Adrenal gland (tissue), 19 donors: ENCODE data around the gene CIAO3. TPM values are rescaled to one million over a fixed set of nuclear protein-coding genes. Genes with fewer than 3 reads are reported as not detected.
A peak's percentile ranks its signal among the peaks of the same experiment; 100 is the strongest.

ENCODE experiments used
- DNase-seq, 7 donors: peaks; one replicate each; pipeline ENCODE4 v3.0.0-alpha.2; 2019 to 2020
- H3K27ac ChIP-seq, 5 donors: fragments of 200-600 bp; sonication (generic) in 4 of 5; 1 replicate in 3 of 5; 2 replicates in 2 of 5; pipeline versions ENCODE4 v1.5.1 to v1.8.0; 2016 to 2020; ENCODE audit warnings: mild to moderate bottlenecking in 1 of 5
- H3K27me3 ChIP-seq: fragments of 200-600 bp; 2 replicates; pipeline ENCODE4 v1.8.0; 2021
- H3K36me3 ChIP-seq, 2 donors: fragments of 200-600 bp; replicated peaks in 1 of 2; 1 replicate in 1 of 2; 2 replicates in 1 of 2; pipeline versions ENCODE4 v1.5.1 to v1.8.0; 2018 to 2022
- H3K4me1 ChIP-seq, 2 donors: fragments of 200-600 bp; replicated peaks in 1 of 2; 1 replicate in 1 of 2; 2 replicates in 1 of 2; pipeline versions ENCODE4 v1.5.1 to v1.8.0; 2018 to 2021
- H3K4me3 ChIP-seq, 4 donors: fragments of 200-600 bp; sonication (generic) in 3 of 4; one replicate each; pipeline ENCODE4 v1.5.1; 2016 to 2018
- H3K9me3 ChIP-seq, 3 donors: fragments of 200-600 bp; sonication (generic) in 1 of 3; replicated peaks in 1 of 3; 1 replicate in 2 of 3; 2 replicates in 1 of 3; pipeline versions ENCODE4 v1.5.1 to v1.8.0; 2016 to 2021
- CTCF ChIP-seq, 6 experiments: fragments of 450-650 bp in 4 of 6; fragments of 200-600 bp in 2 of 6; sonication (generic) in 1 of 6; IDR thresholded peaks; 1 replicate in 5 of 6; 2 replicates in 1 of 6; pipeline versions ENCODE4 v1.5.1 to v1.8.0; 2016 to 2021; ENCODE audit warnings: antibody characterized with exemption in 6 of 6, mild to moderate bottlenecking in 2 of 6, moderate library complexity in 1 of 6
- POLR2A ChIP-seq, 2 donors: fragments of 450-650 bp; IDR thresholded peaks; one replicate each; pipeline ENCODE4 v1.6.1; 2017; ENCODE audit warnings: antibody characterized with exemption in 2 of 2, mild to moderate bottlenecking in 2 of 2, moderate library complexity in 1 of 2
- WGBS, 4 donors: extraction: QIAGEN DNeasy Blood & Tissue Kit in 2 of 4; methylation state at CpG; one replicate each; pipeline versions ENCODE4 v1.1.5 to v1.1.7; 2013 to 2017; 5-methylcytosine and 5-hydroxymethylcytosine counted together
- intact Hi-C, 2 donors: fragments of 100-400 bp; cut with DNase I; formaldehyde crosslinking; loops; one replicate each; pipeline versions ENCODE4 v1.14.1 to v1.15.0; 2022 to 2023
- long read RNA-seq, 10 donors: library from polyadenylated mRNA in 3 of 10; unstranded in 2 of 10; stranded (forward) in 1 of 10; transcript quantifications; one replicate each; pipeline ENCODE4 v2.0.0 and lab custom pipeline, GENCODE V29; 2021 to 2026
- polyA plus RNA-seq, 3 donors: library from polyadenylated mRNA; stranded (reverse); fragments of 200-250 nt in 2 of 3; fragments of 350-450 nt in 1 of 3; fragmentation: Illumina TruSeq in 1 of 3; extraction: RNeasy Lipid Tissue Mini Kit (QIAGEN cat#74804) in 1 of 3; gene quantifications; one replicate each; pipeline ENCODE4 v1.2.3, GENCODE V29; 2013 to 2014
- total RNA-seq, 9 donors: library from RNA; depleted of rRNA in 4 of 9; stranded (reverse); fragments of >200 nt in 4 of 9; fragments of 120-200 nt in 1 of 9; fragmentation: NEBNext Ultra II Directional in 1 of 9; extraction: Animal tissue kit (Norgen Biotek cat#: 25700) in 1 of 9; gene quantifications; one replicate each; pipeline versions ENCODE4 v1.1.0 to v1.2.4, GENCODE V29; 2013 to 2023
- donor health status: healthy with polysubstance abuse.
- donor health status: Bipolar disorder and iron deficiency.
- donor health status: DM: yes; HTN: yes; CAD: no.
- donor health status: DM: no; HTN: no; CAD: no.
- donor health status: DM: no; HTN: no; CAD: no.
- donor health status: DM: yes; HTN: yes; CAD: no.

Gene CIAO3
- total RNA-seq (10 to 100 TPM; 17.8 to 42.1 (median 26.8) TPM), polyA plus RNA-seq (10 to 100 TPM in 2 of 3 donors, 1 to 10 TPM in 1; 8.9 to 99.4 (median 38.2) TPM)
- long read RNA-seq, donor 1, transcript CIAO3-201 (11 exons, 2,112 nt): major isoform, 5 of 16 reads
- long read RNA-seq, donor 1, partial matches to known transcripts: 10 of 16 reads
- long read RNA-seq, donor 1, other reads (novel, unspliced or antisense): 0 of 16 reads
- long read RNA-seq, donor 2, partial matches to known transcripts: 5 of 10 reads
- long read RNA-seq, donor 2, other reads (novel, unspliced or antisense): 0 of 10 reads
- long read RNA-seq, donor 3, partial matches to known transcripts: 0 of 1 reads
- long read RNA-seq, donor 3, other reads (novel, unspliced or antisense): 0 of 1 reads
- long read RNA-seq, donor 4, transcript CIAO3-201 (11 exons, 2,112 nt): major isoform, 16 of 19 reads
- long read RNA-seq, donor 4, partial matches to known transcripts: 1 of 19 reads
- long read RNA-seq, donor 4, other reads (novel, unspliced or antisense): 2 of 19 reads
- long read RNA-seq, donor 5, transcript CIAO3-201 (11 exons, 2,112 nt): major isoform, 67 of 82 reads
- long read RNA-seq, donor 5, partial matches to known transcripts: 0 of 82 reads
- long read RNA-seq, donor 5, other reads (novel, unspliced or antisense): 11 of 82 reads
- long read RNA-seq, donor 6, transcript CIAO3-201 (11 exons, 2,112 nt): major isoform, 16 of 19 reads
- long read RNA-seq, donor 6, partial matches to known transcripts: 1 of 19 reads
- long read RNA-seq, donor 6, other reads (novel, unspliced or antisense): 1 of 19 reads
- long read RNA-seq, donor 7, partial matches to known transcripts: 0 of 2 reads
- long read RNA-seq, donor 7, other reads (novel, unspliced or antisense): 0 of 2 reads
- long read RNA-seq, donor 8, transcript CIAO3-201 (11 exons, 2,112 nt): major isoform, 6 of 8 reads
- long read RNA-seq, donor 8, partial matches to known transcripts: 0 of 8 reads
- long read RNA-seq, donor 8, other reads (novel, unspliced or antisense): 0 of 8 reads
- long read RNA-seq, donor 9, partial matches to known transcripts: 0 of 6 reads
- long read RNA-seq, donor 9, other reads (novel, unspliced or antisense): 0 of 6 reads
- long read RNA-seq, donor 10, partial matches to known transcripts: 6 of 13 reads
- long read RNA-seq, donor 10, other reads (novel, unspliced or antisense): 0 of 13 reads

GRCh38 chr16:740764-741505, at the start of gene CIAO3:
Gene CIAO3, minus strand, starts transcription at chr16:740997. Its CDS starts 12 bp downstream, at chr16:740985.
- DNase-seq: peak; percentile 86 to 93 (median 90)
- intact Hi-C loops: no loop called here
- Histone ChIP-seq H3K27ac (peak within 1 kb of the TSS in 3 of 5 donors; percentile 37 to 55 (median 43)), H3K36me3 (peaks cover 0 to 14% of the 10 kb centered on the region in 2 donors), H3K4me3 (peak within 1 kb of the TSS; percentile 12 to 93 (median 60)), H3K9me3 (no peaks in the 10 kb centered on the region), H3K4me1 (peaks cover 12% of the 10 kb centered on the region in 2 donors), H3K27me3 (no peaks in the 10 kb centered on the region)
- TF ChIP-seq CTCF (IDR thresholded peaks at IDR 0.05) (peak; percentile 43 to 96 (median 77)), POLR2A (IDR thresholded peaks at IDR 0.05) (peak in 1 of 2 donors; percentile 63)
- 1 to 3% (median 1%) methylated on average over 11 to 79 of the region's 79 CpGs for WGBS, 4 donors

- H3K4me3 ChIP-seq: no peak overlapping the region
- no peaks in the 10 kb centered on the region for H3K27me3 ChIP-seq
- DNase-seq: no peak
- 90 to 94% (median 93%) methylated on average over 6 to 17 of the region's 17 CpGs for WGBS, 4 donors
- peaks cover 10 to 18% of the 10 kb centered on the region in 2 donors for H3K4me1 ChIP-seq
- H3K36me3 ChIP-seq: peaks cover 0 to 11% of the 10 kb centered on the region in 2 donors
- intact Hi-C loops: no loop called here
- TF ChIP-seq POLR2A (IDR thresholded peaks at IDR 0.05) (no peak), CTCF (IDR thresholded peaks at IDR 0.05) (no peak)
- no peak overlapping the region for H3K27ac ChIP-seq
- no peaks in the 10 kb centered on the region for H3K9me3 ChIP-seq
Measured at GRCh38 chr16:790086-790485, 49.3 kb upstream of the CIAO3 start.

GRCh38 chr16:789191-789850, 48.5 kb upstream of the CIAO3 start:
- intact Hi-C loops: loop anchor here in 1 of 2 donors (5.0 kb wide), 1 partner anchor 77 kb away; no protein-coding TSS in a partner anchor
- H3K36me3 ChIP-seq: peaks cover 0 to 11% of the 10 kb centered on the region in 2 donors
- peak in 1 of 7 donors; percentile 29 for DNase-seq
- no peaks in the 10 kb centered on the region for H3K9me3 ChIP-seq
- H3K4me1 ChIP-seq: peaks cover 10 to 18% of the 10 kb centered on the region in 2 donors
- H3K27ac ChIP-seq: no peak overlapping the region
- WGBS, 4 donors: 68 to 93% (median 68%) methylated on average over 3 to 33 of the region's 33 CpGs
- TF ChIP-seq CTCF (IDR thresholded peaks at IDR 0.05) (no peak), POLR2A (IDR thresholded peaks at IDR 0.05) (no peak)
- peak overlapping the region in 2 of 4 donors; percentile 24 to 100 for H3K4me3 ChIP-seq
- H3K27me3 ChIP-seq: no peaks in the 10 kb centered on the region
